Measurements from ENCODE around the gene ABHD6. TPM values are rescaled to one million over a fixed set of nuclear protein-coding genes. Genes with fewer than 3 reads are reported as not detected.

ABHD6 gene
- total RNA-seq, 4 donors from 2014 or later, result 18.8 to 29.7 (median 19.5) TPM

DNA sequence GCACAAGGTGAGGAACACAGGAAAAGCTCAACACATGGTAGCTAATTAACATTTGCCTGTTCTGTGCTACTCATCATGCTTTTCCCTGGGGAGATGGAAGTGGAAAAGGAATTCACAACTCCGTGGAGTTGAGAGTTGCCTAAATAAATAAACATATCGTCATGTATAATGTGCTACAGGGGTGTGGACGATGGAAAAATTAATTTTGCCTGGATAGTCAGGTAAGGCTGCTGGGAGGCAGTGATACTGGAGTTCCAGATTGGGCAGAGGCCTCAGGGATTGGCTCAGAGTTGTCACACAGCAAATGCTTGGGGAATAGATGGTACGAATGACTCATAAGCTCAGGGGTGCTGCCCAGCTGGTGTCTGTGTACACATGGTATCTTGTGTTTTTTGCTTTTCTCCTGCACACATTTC, 3.1 kb upstream of the ABHD6 start:
- Histone ChIP-seq H3K27me3 (no peaks in the 10 kb centered on the region), H3K36me3 (no peaks in the 10 kb centered on the region), H3K9me3 (no peaks in the 10 kb centered on the region), H3K4me3 (no peak overlapping the region), H3K27ac (no peak overlapping the region), H3K4me1 (peaks cover 0 to 23% (median 15%) of the 10 kb centered on the region in 4 donors)
- TF ChIP-seq EP300 (IDR thresholded peaks at IDR 0.05), result no peak
- TF ChIP-seq CTCF (IDR thresholded peaks at IDR 0.05), result no peak
- TF ChIP-seq POLR2A (IDR thresholded peaks at IDR 0.05), result no peak
- 46 to 51% methylated on average over 4 of the region's 4 CpGs for WGBS, 2 donors
- no peak for DNase-seq (ENCODE audit: low spot score in 2 of 2)

DNA sequence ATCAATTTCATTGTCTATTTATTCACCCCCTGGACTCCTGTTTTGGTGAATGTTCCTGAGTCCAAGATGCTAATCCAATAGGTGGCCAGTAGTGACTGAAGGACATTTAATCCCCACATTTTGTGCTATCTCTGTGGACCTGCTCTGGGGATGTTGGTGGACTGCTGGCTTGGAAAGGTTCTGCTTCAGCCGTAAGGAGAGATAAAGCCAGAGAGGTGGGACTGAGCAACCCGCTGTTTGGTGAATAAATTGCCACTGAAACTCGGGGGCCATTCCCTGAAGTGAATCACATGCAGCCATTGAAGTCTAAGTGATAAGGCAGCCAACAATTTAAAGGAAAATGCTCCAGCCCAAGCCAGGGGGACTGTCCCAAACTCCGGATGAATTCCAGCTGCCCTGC, 1.6 kb upstream of the ABHD6 start:
- no peaks in the 10 kb centered on the region for H3K27me3 ChIP-seq
- no peaks in the 10 kb centered on the region for H3K9me3 ChIP-seq
- no peaks in the 10 kb centered on the region for H3K36me3 ChIP-seq
- H3K4me3 ChIP-seq, result no peak overlapping the region
- no peak for TF ChIP-seq POLR2A (IDR thresholded peaks at IDR 0.05)
- no peak for TF ChIP-seq CTCF (IDR thresholded peaks at IDR 0.05)
- no peak for TF ChIP-seq EP300 (IDR thresholded peaks at IDR 0.05)
- WGBS, 2 donors, result 68 to 85% methylated on average over 3 to 4 of the region's 4 CpGs
- no peak overlapping the region for H3K27ac ChIP-seq
- H3K4me1 ChIP-seq, result peaks cover 0 to 25% (median 15%) of the 10 kb centered on the region in 4 donors
- DNase-seq (ENCODE audit: low spot score in 2 of 2), result no peak

DNA sequence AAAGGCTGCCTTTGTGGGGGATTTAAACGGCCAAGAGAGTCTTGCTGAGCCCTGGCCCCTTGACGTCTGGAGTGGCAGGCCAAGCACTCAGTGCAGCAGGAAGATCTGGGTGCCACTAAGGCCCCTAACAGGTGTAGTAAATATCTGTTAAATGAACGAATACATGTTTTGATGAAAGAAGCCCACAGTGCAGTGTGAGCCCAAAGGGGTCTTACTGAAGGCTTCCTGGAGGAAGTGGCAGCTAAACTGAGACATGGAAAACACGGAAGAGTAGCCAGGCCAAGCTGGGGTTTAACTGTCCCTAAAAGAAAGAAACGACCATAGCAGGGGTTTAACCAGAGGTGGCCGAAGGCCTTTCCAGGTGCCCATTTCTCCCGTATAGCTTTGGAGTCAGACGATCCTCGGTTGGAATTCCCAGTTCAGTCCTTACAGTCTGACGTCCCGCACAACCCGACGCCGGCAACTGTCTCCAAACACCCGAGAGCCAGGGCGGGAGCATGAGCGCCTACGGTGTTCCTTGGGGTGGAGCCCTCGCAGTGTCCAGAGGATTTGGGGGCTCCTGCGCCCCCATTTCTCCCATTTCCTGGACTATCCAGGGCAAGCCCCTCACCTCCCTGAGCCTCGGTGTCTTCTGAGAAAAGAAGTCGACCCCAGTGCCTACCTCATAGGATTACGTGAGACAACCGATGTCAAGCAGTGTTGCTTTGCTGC, 910 bp upstream of the ABHD6 start:
- H3K9me3 ChIP-seq, result no peaks in the 10 kb centered on the region
- TF ChIP-seq POLR2A (IDR thresholded peaks at IDR 0.05) (no peak), CTCF (IDR thresholded peaks at IDR 0.05) (no peak), EP300 (IDR thresholded peaks at IDR 0.05) (no peak)
- 12 to 14% methylated on average over 22 to 24 of the region's 24 CpGs for WGBS, 2 donors
- no peaks in the 10 kb centered on the region for H3K36me3 ChIP-seq
- no peak for DNase-seq (ENCODE audit: low spot score in 2 of 2)
- no peaks in the 10 kb centered on the region for H3K27me3 ChIP-seq
- H3K4me1 ChIP-seq, result peaks cover 0 to 28% (median 15%) of the 10 kb centered on the region in 4 donors
- H3K27ac ChIP-seq, result peak overlapping the region; percentile 67 to 89 (median 82)
- peak overlapping the region; percentile 61 to 87 (median 72) for H3K4me3 ChIP-seq

GRCh38 chr3:58237941-58238681, 519 bp downstream of the ABHD6 start:
- Histone ChIP-seq H3K36me3 (no peaks in the 10 kb centered on the region), H3K9me3 (no peaks in the 10 kb centered on the region), H3K27ac (peak overlapping the region; percentile 67 to 89 (median 82)), H3K4me3 (peak overlapping the region; percentile 61 to 87 (median 72)), H3K4me1 (peaks cover 0 to 28% (median 13%) of the 10 kb centered on the region in 4 donors), H3K27me3 (no peaks in the 10 kb centered on the region)
- 2 to 3% methylated on average over 32 to 48 of the region's 53 CpGs for WGBS, 2 donors
- TF ChIP-seq POLR2A (IDR thresholded peaks at IDR 0.05), result no peak
- DNase-seq (ENCODE audit: low spot score in 2 of 2), result peak; percentile 21 to 44

- peak overlapping the region in 3 of 4 donors; percentile 66 to 87 (median 79) for H3K4me3 ChIP-seq
- no peaks in the 10 kb centered on the region for H3K27me3 ChIP-seq
- no peaks in the 10 kb centered on the region for H3K9me3 ChIP-seq
- H3K4me1 ChIP-seq, result peaks cover 0 to 28% (median 13%) of the 10 kb centered on the region in 4 donors
- TF ChIP-seq CTCF (IDR thresholded peaks at IDR 0.05) (no peak), POLR2A (IDR thresholded peaks at IDR 0.05) (no peak), EP300 (IDR thresholded peaks at IDR 0.05) (no peak)
- DNase-seq (ENCODE audit: low spot score in 2 of 2), result no peak
- peak overlapping the region in 2 of 4 donors; percentile 85 to 89 for H3K27ac ChIP-seq
- WGBS, 2 donors, result 73% methylated on average over 7 of the region's 7 CpGs
- H3K36me3 ChIP-seq, result no peaks in the 10 kb centered on the region
Observed at GRCh38 chr3:58238830-58239229, 1.2 kb downstream of the ABHD6 start.

Measured in tibial nerve (tissue), 4 donors.